Sigmoid colon (tissue), 4 donors: Measurements from ENCODE around the gene GPR55.

Experiments used
- CTCF ChIP-seq, 4 experiments: fragments of 450-650 bp in 3 of 4; fragments of 200-600 bp in 1 of 4; IDR thresholded peaks; one replicate each; pipeline ENCODE4 v1.5.1; 2016 to 2019; ENCODE audit warnings: antibody characterized with exemption in 4 of 4, mild to moderate bottlenecking in 3 of 4, moderate library complexity in 2 of 4
- EP300 ChIP-seq, 4 donors: sonication (generic); formaldehyde crosslinking; IDR thresholded peaks; one replicate each; pipeline ENCODE4 v1.6.1; 2017; ENCODE audit warnings: antibody characterized with exemption in 4 of 4

GRCh38 chr2:230909841-230910545 lies 15.0 kb downstream of the GPR55 start:
- TF ChIP-seq CTCF (IDR thresholded peaks at IDR 0.05) (no peak), EP300 (IDR thresholded peaks at IDR 0.05) (no peak)
